Right lobe of liver (tissue), 4 donors: Measurements from ENCODE around the gene EID1.

ENCODE experiments used
- CTCF ChIP-seq, 4 donors: fragments of 200-600 bp in 3 of 4; fragments of 450-650 bp in 1 of 4; IDR thresholded peaks; one replicate each; pipeline versions ENCODE4 v1.5.1 to v1.8.0; 2016 to 2022; ENCODE audit warnings: antibody characterized with exemption in 4 of 4, mild to moderate bottlenecking in 2 of 4
- POLR2A ChIP-seq: fragments of 450-650 bp; IDR thresholded peaks from one replicate; pipeline ENCODE4 v1.6.1; 2017; ENCODE audit warnings: antibody characterized with exemption, mild to moderate bottlenecking
- donor health status: DM: no; HTN: no; CAD: no.
- donor health status: DM: no; HTN: no; CAD: no.
- donor health status: DM: no; HTN: yes; CAD: no.

- no peak for TF ChIP-seq POLR2A
- no peak for TF ChIP-seq CTCF (IDR thresholded peaks at IDR 0.05)
Observed at GRCh38 chr15:48905847-48906246, 27.9 kb downstream of the EID1 start.
